Esophagus squamous epithelium (tissue), 5 donors: ENCODE measurements around the gene MPV17. TPM values are rescaled to one million over a fixed set of nuclear protein-coding genes. Genes with fewer than 3 reads are reported as not detected.

Experiments used
- DNase-seq: peaks from one replicate; lab custom pipeline; 2025; lab: John Stamatoyannopoulos, UW
- H3K27ac ChIP-seq, 4 donors: fragments of 200-600 bp; sonication (generic); one replicate each; pipeline ENCODE4 v1.5.1; 2016 to 2019; ENCODE audit warnings: mild to moderate bottlenecking in 1 of 4
- H3K27me3 ChIP-seq, 4 donors: fragments of 200-600 bp; sonication (generic); 1 replicate in 3 of 4; 2 replicates in 1 of 4; pipeline versions ENCODE4 v1.5.1 to v1.6.0; 2017 to 2021; ENCODE audit warnings: antibody characterized with exemption in 1 of 4
- H3K36me3 ChIP-seq, 3 donors: fragments of 200-600 bp; sonication (generic); one replicate each; pipeline ENCODE4 v1.5.1; 2016 to 2019
- H3K4me1 ChIP-seq, 3 donors: fragments of 200-600 bp; sonication (generic); one replicate each; pipeline ENCODE4 v1.5.1; 2017 to 2019
- H3K4me3 ChIP-seq, 4 donors: fragments of 200-600 bp; sonication (generic); 1 replicate in 3 of 4; 2 replicates in 1 of 4; pipeline ENCODE4 v1.5.1; 2016 to 2019; ENCODE audit warnings: mild to moderate bottlenecking in 2 of 4, moderate library complexity in 1 of 4
- H3K9me3 ChIP-seq, 3 donors: fragments of 200-600 bp; sonication (generic); one replicate each; pipeline ENCODE4 v1.5.1; 2016 to 2019
- CTCF ChIP-seq, 6 experiments: fragments of 450-650 bp in 4 of 6; fragments of 200-600 bp in 2 of 6; sonication (generic) in 2 of 6; IDR thresholded peaks; one replicate each; pipeline ENCODE4 v1.5.1; 2016 to 2019; ENCODE audit warnings: antibody characterized with exemption in 6 of 6, mild to moderate bottlenecking in 4 of 6, moderate library complexity in 4 of 6
- POLR2A ChIP-seq, 4 donors: fragments of 450-650 bp; IDR thresholded peaks; one replicate each; pipeline ENCODE4 v1.6.1; 2017; ENCODE audit warnings: antibody characterized with exemption in 4 of 4, mild to moderate bottlenecking in 4 of 4, moderate library complexity in 3 of 4
- WGBS, 2 donors: methylation state at CpG; one replicate each; pipeline ENCODE4 v1.1.5; 2018; 5-methylcytosine and 5-hydroxymethylcytosine counted together
- intact Hi-C: fragments of 100-400 bp; cut with DNase I; formaldehyde crosslinking; loops from one replicate; pipeline ENCODE4 v1.15.0; 2022
- total RNA-seq, 4 donors: library from RNA; depleted of rRNA; stranded (reverse); fragments of >200 nt; gene quantifications; one replicate each; pipeline ENCODE4 v1.1.0, GENCODE V29; 2016
- donor health status: DM: yes; HTN: yes; CAD: no.

MPV17 gene
- total RNA-seq, 4 donors from 2014 or later = 39.3 to 66.1 (median 48.1) TPM

GRCh38 chr2:27336173-27336572, 13.3 kb upstream of the MPV17 start:
- no peaks in the 10 kb centered on the region for H3K9me3 ChIP-seq
- DNase-seq = no peak
- H3K27me3 ChIP-seq = no peaks in the 10 kb centered on the region
- H3K4me3 ChIP-seq = no peak overlapping the region
- H3K27ac ChIP-seq = no peak overlapping the region
- TF ChIP-seq POLR2A (IDR thresholded peaks at IDR 0.05) = no peak
- no peak for TF ChIP-seq CTCF (IDR thresholded peaks at IDR 0.05)
- intact Hi-C loops = no loop called here
- peaks cover 34 to 100% (median 45%) of the 10 kb centered on the region in 3 donors for H3K36me3 ChIP-seq
- H3K4me1 ChIP-seq = no peaks in the 10 kb centered on the region
- 76 to 96% methylated on average over 5 to 7 of the region's 7 CpGs for WGBS, 2 donors

GRCh38 chr2:27335311-27335710, 12.4 kb upstream of the MPV17 start:
- no peaks in the 10 kb centered on the region for H3K9me3 ChIP-seq
- TF ChIP-seq CTCF (IDR thresholded peaks at IDR 0.05) = no peak
- no peak for TF ChIP-seq POLR2A (IDR thresholded peaks at IDR 0.05)
- WGBS, 2 donors = 76 to 85% methylated on average over 2 to 3 of the region's 3 CpGs
- DNase-seq = no peak
- no peaks in the 10 kb centered on the region for H3K27me3 ChIP-seq
- H3K4me1 ChIP-seq = no peaks in the 10 kb centered on the region
- no peak overlapping the region for H3K4me3 ChIP-seq
- no peak overlapping the region for H3K27ac ChIP-seq
- H3K36me3 ChIP-seq = peaks cover 34 to 100% (median 45%) of the 10 kb centered on the region in 3 donors
- intact Hi-C loops = no loop called here

GRCh38 chr2:27324720-27325119, 1.8 kb upstream of the MPV17 start:
- DNase-seq = no peak
- intact Hi-C loops = no loop called here
- Histone ChIP-seq H3K27me3 (no peaks in the 10 kb centered on the region), H3K4me1 (peaks cover 16 to 35% (median 22%) of the 10 kb centered on the region in 3 donors), H3K4me3 (no peak overlapping the region), H3K9me3 (no peaks in the 10 kb centered on the region), H3K27ac (no peak overlapping the region), H3K36me3 (peaks cover 21 to 46% (median 25%) of the 10 kb centered on the region in 3 donors)
- TF ChIP-seq POLR2A (IDR thresholded peaks at IDR 0.05) = no peak
- TF ChIP-seq CTCF (IDR thresholded peaks at IDR 0.05) = no peak
- WGBS, 2 donors = 84 to 94% methylated on average over 4 to 5 of the region's 5 CpGs

- no peak for DNase-seq
- H3K36me3 ChIP-seq = peaks cover 14 to 37% (median 15%) of the 10 kb centered on the region in 3 donors
Observed at GRCh38 chr2:27323596-27324285, 844 bp upstream of the MPV17 start.

More at GRCh38 chr2:27323596-27324285, 844 bp upstream of the MPV17 start:
- WGBS, 2 donors = 8 to 21% methylated on average over 4 to 5 of the region's 5 CpGs
- Histone ChIP-seq H3K27me3 (no peaks in the 10 kb centered on the region), H3K27ac (peak overlapping the region; percentile 92 to 98 (median 94)), H3K4me1 (peaks cover 16 to 35% (median 22%) of the 10 kb centered on the region in 3 donors), H3K9me3 (no peaks in the 10 kb centered on the region), H3K4me3 (peak overlapping the region; percentile 64 to 96 (median 79))
- intact Hi-C loops = no loop called here
- no peak for TF ChIP-seq POLR2A (IDR thresholded peaks at IDR 0.05)
- no peak for TF ChIP-seq CTCF (IDR thresholded peaks at IDR 0.05)
